ENCODE measurements around the gene KRTAP1-3. TPM values are rescaled to one million over a fixed set of nuclear protein-coding genes. Genes with fewer than 3 reads are reported as not detected.
"Not testable (repeated sequence)": the region's sequence is repeated elsewhere in the genome, so short reads cannot be mapped to it uniquely, and the experiment has no call there.

KRTAP1-3 gene
- total RNA-seq, 1 experiment from 2014 or later, result not detected

GRCh38 chr17:41001795-41002194 is 32.9 kb downstream of the KRTAP1-3 start (continued):
- no peak for TF ChIP-seq CREM (CRISPR knock-in tag; IDR thresholded peaks at IDR 0.05)
- TF ChIP-seq ZNF416 (CRISPR knock-in tag; IDR thresholded peaks at IDR 0.05), result no peak
- TF ChIP-seq, protein P1, sequence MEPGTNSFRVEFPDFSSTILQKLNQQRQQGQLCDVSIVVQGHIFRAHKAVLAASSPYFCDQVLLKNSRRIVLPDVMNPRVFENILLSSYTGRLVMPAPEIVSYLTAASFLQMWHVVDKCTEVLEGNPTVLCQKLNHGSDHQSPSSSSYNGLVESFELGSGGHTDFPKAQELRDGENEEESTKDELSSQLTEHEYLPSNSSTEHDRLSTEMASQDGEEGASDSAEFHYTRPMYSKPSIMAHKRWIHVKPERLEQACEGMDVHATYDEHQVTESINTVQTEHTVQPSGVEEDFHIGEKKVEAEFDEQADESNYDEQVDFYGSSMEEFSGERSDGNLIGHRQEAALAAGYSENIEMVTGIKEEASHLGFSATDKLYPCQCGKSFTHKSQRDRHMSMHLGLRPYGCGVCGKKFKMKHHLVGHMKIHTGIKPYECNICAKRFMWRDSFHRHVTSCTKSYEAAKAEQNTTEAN (CRISPR knock-in tag; IDR thresholded peaks at IDR 0.05), result no peak
- TF ChIP-seq FOXJ3 (CRISPR knock-in tag; IDR thresholded peaks at IDR 0.05; ENCODE audit: borderline replicate concordance), result no peak

DNA sequence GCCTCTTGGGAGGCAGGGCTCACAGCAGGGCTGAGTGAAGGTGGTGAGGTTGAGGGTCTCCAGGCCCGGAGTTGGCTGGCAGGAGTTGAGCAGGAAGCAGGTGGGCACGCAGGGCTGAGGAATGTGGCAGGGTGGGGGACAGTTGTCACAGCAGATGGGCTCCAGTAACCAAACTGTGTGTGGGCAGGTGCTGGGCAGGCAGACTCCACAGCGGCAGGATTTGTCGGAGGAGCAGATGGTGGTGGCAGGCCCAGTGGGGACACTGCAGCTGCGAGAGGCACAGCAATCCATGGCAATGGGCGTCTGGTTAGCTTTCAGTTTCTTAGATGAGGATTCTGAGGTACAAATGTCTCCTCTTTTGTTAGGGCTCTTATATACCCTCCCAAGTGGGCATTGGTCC is 35.1 kb downstream of the KRTAP1-3 start, which contains the start of gene KRTAP3-2:
KRTAP3-2 (minus strand) TSS at position 344 of the 400 bp plus-strand sequence; CDS start at position 291, 53 bp downstream.
- H3K4me1 Mint-ChIP-seq; H3K27me3 Mint-ChIP-seq (ENCODE audit: low read depth); POLR2A ChIA-PET; DNase-seq (ENCODE audit: low spot score); H3K9me3 Mint-ChIP-seq; H3K27ac Mint-ChIP-seq; H3K36me3 Mint-ChIP-seq; H3K4me3 Mint-ChIP-seq; ATAC-seq; CTCF ChIA-PET: not testable (repeated sequence)

- DNase-seq (ENCODE audit: low spot score) (no peak), ATAC-seq (no peak)
- TF ChIP-seq GABPB1 (CRISPR knock-in tag; IDR thresholded peaks at IDR 0.05) (no peak), NFYB (CRISPR knock-in tag; conservative IDR thresholded peaks at IDR 0.05; ENCODE audit: low read depth) (no peak), NR2C2 (CRISPR knock-in tag; IDR thresholded peaks at IDR 0.05) (no peak), CBFB (CRISPR knock-in tag; IDR thresholded peaks at IDR 0.05; ENCODE audit: low read depth) (no peak), TP53 (CRISPR knock-in tag; IDR thresholded peaks at IDR 0.05) (no peak), E2F5 (CRISPR knock-in tag; IDR thresholded peaks at IDR 0.05) (no peak), EMX1 (CRISPR knock-in tag; IDR thresholded peaks at IDR 0.05) (no peak), NFE2L1 (CRISPR knock-in tag; IDR thresholded peaks at IDR 0.05) (no peak), GRHL2 (CRISPR knock-in tag; IDR thresholded peaks at IDR 0.05; ENCODE audit: insufficient replicate concordance, severe bottlenecking) (no peak), ZNF263 (CRISPR knock-in tag; IDR thresholded peaks at IDR 0.05; ENCODE audit: low read depth) (no peak), HMGXB4 (CRISPR knock-in tag; IDR thresholded peaks at IDR 0.05) (no peak), AR (CRISPR knock-in tag; IDR thresholded peaks at IDR 0.05) (no peak), CREM (CRISPR knock-in tag; IDR thresholded peaks at IDR 0.05) (no peak), JAZF1 (CRISPR knock-in tag; IDR thresholded peaks at IDR 0.05) (no peak), GTF2I (CRISPR knock-in tag; conservative IDR thresholded peaks at IDR 0.05) (no peak), ATF1 (CRISPR knock-in tag; IDR thresholded peaks at IDR 0.05) (no peak), SOX15 (CRISPR knock-in tag; IDR thresholded peaks at IDR 0.05) (no peak)
- TF ChIP-seq, protein P2, sequence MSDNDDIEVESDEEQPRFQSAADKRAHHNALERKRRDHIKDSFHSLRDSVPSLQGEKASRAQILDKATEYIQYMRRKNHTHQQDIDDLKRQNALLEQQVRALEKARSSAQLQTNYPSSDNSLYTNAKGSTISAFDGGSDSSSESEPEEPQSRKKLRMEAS (CRISPR knock-in tag; IDR thresholded peaks at IDR 0.05), result no peak
- TF ChIP-seq, protein P3, sequence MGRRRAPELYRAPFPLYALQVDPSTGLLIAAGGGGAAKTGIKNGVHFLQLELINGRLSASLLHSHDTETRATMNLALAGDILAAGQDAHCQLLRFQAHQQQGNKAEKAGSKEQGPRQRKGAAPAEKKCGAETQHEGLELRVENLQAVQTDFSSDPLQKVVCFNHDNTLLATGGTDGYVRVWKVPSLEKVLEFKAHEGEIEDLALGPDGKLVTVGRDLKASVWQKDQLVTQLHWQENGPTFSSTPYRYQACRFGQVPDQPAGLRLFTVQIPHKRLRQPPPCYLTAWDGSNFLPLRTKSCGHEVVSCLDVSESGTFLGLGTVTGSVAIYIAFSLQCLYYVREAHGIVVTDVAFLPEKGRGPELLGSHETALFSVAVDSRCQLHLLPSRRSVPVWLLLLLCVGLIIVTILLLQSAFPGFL (CRISPR knock-in tag; IDR thresholded peaks at IDR 0.05; ENCODE audit: borderline replicate concordance), result no peak
- TF ChIP-seq, protein P4, sequence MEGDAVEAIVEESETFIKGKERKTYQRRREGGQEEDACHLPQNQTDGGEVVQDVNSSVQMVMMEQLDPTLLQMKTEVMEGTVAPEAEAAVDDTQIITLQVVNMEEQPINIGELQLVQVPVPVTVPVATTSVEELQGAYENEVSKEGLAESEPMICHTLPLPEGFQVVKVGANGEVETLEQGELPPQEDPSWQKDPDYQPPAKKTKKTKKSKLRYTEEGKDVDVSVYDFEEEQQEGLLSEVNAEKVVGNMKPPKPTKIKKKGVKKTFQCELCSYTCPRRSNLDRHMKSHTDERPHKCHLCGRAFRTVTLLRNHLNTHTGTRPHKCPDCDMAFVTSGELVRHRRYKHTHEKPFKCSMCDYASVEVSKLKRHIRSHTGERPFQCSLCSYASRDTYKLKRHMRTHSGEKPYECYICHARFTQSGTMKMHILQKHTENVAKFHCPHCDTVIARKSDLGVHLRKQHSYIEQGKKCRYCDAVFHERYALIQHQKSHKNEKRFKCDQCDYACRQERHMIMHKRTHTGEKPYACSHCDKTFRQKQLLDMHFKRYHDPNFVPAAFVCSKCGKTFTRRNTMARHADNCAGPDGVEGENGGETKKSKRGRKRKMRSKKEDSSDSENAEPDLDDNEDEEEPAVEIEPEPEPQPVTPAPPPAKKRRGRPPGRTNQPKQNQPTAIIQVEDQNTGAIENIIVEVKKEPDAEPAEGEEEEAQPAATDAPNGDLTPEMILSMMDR (IDR thresholded peaks at IDR 0.05), result no peak
- CTCF ChIA-PET, result no interaction called here
- peaks cover 7% of the 10 kb centered on the region; the same call in 1 of the 2 replicates for H3K4me1 Mint-ChIP-seq
- no peak overlapping the region for H3K4me3 Mint-ChIP-seq
- H3K27me3 Mint-ChIP-seq (ENCODE audit: low read depth), result no peaks in the 10 kb centered on the region
- H3K27ac Mint-ChIP-seq, result no peak overlapping the region
- H3K36me3 Mint-ChIP-seq, result no peaks in the 10 kb centered on the region
- no peaks in the 10 kb centered on the region for H3K9me3 Mint-ChIP-seq
- POLR2A ChIA-PET, result no interaction called here
Measured at GRCh38 chr17:40997361-40997760, 37.3 kb downstream of the KRTAP1-3 start.
